GM19468 (cell line): ENCODE measurements around the gene CLHC1.
"Not testable (repeated sequence)": the region's sequence is repeated elsewhere in the genome, so short reads cannot be mapped to it uniquely, and the experiment has no call there.

Experiments
- ATAC-seq: cut with Tn5 transposase; IDR thresholded peaks from one replicate; pipeline ENCODE4 v1.9.1; 2021; ENCODE audit warnings: mild to moderate bottlenecking, moderate library complexity, moderate number of reproducible peaks; ENCODE audit not compliant: unreplicated experiment; ENCODE audit errors: extremely low read depth

The CLHC1 gene

GRCh38 chr2:55139305-55139704, 92.8 kb downstream of the CLHC1 start:
- no peak for ATAC-seq

GRCh38 chr2:55138882-55139229, 93.2 kb downstream of the CLHC1 start:
- no peak for ATAC-seq

DNA sequence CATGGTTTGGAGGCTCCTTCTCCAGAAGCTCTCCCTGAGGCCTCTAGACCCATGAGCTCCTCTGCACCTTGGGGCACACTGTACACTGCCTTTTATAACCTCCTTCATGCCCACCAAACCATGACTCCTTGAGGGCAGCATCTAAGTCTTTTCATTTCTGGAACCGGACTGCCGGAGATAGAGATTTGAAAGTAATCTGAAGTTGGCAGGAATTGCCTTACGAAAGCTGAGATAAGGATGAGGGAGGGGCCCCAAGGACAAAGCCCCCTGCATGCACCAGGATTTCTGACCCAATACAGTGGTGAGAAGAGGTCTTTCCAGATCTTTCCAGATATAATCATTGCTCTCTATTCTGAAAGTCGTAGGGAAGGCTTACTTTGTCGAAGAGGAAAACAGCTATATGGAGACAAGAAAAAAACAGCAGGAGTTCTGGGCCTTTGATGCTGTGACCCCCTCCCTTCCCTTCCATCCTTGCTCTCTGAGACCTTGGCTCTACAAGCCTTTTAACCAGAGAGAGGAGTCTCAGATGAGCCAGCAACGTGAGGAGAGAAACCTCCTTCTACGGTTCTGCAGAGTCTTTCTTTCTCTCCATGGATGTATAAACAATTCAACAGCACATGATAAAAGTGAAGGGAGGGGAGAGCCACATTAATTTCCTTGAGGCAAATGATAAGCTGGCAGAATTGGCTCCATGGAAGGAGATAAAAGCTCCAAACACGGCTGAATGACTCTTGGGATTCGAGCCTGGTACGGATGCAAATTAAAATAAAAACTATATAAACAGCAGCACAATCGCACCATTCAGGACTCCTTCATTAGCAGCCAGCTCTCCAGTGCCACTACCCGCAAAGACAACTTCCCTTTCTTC, 93.8 kb downstream of the CLHC1 start:
- no peak for ATAC-seq

- ATAC-seq: no peak
Measured at GRCh38 chr2:55137024-55137958, 94.8 kb downstream of the CLHC1 start.

DNA sequence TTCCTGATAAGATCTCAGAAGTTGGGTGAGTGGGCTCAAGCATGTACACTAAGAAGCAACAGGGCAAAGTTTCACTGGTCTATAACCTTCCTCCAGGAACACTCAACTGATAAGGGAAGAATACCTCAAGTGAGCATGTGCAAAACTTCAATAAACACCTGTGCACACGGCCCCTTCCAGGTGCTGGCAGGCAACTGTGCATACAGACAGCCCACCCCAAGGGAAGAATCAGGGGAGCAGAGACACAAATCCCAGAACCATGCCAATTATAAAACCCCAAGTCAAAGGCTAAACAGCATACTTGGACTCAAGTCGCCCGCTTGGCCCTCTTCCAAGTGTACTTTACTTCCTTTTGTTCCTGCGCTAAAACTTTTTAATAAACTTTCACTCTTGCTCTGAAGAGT, 96.0 kb downstream of the CLHC1 start:
- no peak for ATAC-seq

GRCh38 chr2:55135491-55135890, 96.6 kb downstream of the CLHC1 start:
- ATAC-seq: no peak

DNA sequence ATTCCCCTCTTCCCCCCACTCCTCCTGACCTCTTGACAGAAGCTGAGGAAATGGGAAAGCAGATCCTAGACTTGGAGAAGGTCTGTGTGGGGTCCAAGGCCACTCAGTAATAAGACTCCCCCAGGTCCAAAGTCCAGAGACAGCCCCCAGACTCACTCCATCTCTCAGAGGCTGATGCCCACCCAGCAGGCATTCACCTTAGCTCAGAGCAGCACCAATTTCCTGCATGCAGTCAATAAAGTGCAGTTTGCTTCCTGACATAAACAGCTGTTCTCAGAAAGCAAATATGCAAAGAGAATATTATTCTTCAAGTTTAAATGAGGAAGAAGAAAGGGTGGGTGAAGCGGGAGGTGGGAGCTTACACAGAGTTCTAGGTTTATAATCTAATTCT, 97.8 kb downstream of the CLHC1 start:
- ATAC-seq: no peak

GRCh38 chr2:55133467-55134315, 98.4 kb downstream of the CLHC1 start:
- no peak for ATAC-seq

GRCh38 chr2:55130849-55131248, 101.2 kb downstream of the CLHC1 start:
- ATAC-seq: no peak

DNA sequence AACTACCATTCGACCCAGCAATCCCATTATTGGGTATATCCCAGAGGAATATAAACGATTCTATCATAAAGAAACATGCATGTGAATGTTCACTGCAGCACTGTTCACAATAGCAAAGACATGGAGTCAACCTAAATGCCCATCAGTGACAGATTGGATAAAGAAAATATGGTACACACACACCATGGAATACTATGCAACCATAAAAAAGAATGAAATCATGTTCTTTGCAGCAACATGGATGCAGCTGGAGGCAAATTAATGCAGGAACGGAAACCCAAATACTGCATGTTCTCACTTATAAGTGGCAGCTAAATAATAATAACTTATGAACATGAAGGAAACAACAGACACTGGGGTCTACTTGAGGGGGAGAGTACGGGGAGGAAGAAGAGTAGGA, 105.5 kb downstream of the CLHC1 start:
- not testable (repeated sequence) for ATAC-seq
